Stimulated activated CD4-positive, alpha-beta T cell treated with anti-CD3 and anti-CD28 coated beads, Interleukin-1b, Interleukin-23, amount 100 ng/mL, for 48 hours (primary cell): Measurements from ENCODE around the gene UBE2F.

Experiments
- DNase-seq: peaks from one replicate; pipeline ENCODE4 v3.0.0-alpha.2; 2020

The UBE2F gene

DNA sequence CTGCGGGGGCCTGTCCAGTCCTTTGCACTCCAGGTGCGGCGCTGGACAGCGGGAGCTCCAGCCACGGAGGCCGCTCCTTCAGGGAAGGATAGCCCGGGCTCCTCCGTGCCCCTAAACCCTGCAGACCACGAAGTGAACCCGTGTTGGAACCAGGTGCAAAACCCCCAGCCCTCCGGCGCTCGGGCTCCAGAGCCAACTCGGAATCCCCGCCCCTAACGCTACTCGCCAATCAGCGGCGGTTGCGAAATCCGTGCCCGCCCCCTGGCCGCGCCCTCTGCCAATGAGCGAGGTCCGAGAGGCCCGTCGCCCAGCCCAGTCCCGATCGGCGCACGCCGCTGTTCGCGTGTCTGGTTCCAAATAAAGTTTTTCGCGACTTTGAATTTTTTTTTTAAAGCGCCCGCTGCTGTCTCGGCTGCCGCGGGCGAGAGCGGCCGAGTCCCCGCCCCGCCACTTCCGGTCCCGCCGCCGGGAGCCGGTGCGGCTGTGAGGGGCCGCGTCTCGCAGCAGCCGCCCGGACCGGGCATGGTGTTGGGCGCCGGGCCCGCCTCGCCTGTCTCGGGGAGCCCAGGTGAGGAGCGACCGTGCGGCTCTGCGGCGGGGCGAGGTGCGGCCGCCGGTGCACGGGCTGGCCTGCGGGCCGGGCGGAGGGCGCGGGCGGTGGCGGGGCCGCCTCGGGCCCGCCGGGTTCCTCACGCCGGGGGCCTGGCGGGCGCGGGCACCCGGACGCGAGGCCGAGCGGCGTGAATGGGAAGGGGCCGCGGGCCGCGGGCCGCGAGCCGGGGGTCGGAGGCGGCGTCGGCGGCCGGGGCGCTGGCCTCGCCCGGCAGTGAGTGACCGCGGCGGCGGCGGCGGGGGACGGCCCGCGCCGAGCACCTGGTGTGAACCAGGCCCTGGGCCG is at the start of gene UBE2F:
Gene UBE2F, plus strand, starts transcription at position 450 of the 898 bp plus-strand sequence. CDS start 6,094 bp downstream, outside the sequence.
- DNase-seq = peak; percentile 97

DNA sequence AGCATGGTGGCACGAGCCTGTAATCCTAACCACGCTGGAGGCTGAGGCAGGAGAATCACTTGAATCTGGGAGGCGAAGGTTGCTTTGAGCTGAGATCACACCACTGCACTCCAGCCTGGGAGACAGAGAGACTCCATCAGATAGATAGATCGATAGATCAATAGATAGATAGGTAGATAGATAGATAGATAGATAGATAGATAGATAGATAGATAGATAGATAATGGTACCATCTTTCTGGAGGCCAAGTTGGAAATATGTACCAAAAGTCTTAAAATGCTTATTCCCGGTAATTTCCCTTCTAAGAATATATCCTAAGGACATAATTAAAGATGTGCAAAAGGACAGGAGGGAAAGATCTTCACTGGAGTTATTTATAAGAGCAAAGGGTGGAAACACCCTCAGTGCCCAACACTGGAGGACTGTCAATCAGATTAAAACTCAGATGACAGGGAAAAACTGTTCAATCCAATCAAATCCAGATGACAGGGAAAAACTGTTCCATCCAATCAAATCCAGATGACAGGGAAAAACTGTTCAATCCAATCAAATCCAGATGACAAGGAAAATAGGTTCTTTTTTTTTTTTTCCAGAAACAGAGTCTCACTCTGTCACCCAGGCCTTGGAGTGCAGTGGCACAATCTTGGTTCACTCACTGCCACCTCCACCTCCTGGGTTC is 49.0 kb upstream of the UBE2F start:
- DNase-seq = no peak

DNA sequence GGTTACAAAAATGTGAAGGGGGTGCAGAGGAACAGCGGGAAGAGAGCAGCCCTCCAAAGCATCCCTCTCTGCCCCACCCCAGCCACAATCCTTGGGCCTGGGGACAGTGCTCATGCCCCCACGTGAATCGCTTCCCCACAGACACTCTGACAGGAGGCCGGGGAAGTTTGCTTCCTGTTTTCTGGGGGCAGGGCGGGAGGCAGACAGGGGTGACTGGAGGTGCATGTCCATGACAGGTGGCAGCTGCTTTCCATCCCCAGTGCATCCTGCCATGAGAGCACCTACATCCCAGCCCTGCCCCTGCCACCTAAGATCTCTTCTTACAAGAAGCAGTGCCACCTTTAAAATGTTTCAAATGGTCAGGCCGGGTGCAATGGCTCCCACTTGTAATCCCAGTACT is 47.2 kb upstream of the UBE2F start:
- DNase-seq = no peak

DNA sequence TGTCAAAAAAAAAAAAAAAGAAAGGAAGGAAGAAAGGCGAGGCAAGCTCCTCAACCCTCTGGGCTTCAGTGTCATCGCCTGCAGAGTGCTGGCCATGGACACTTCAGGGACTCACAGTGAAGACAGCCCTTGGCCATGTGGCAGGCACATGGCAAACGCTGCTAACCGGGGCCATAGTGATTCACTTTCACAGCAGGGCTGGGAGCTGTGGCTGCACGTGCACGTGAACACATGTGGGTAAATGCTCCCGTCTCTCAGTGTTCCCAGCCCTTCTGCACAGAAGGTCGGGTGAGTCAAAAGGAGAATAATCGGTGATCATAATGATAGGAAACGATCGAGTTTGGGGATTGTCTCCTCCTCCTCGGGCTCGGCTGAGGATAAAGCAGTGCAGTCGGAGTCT is 46.1 kb upstream of the UBE2F start:
- no peak for DNase-seq

DNA sequence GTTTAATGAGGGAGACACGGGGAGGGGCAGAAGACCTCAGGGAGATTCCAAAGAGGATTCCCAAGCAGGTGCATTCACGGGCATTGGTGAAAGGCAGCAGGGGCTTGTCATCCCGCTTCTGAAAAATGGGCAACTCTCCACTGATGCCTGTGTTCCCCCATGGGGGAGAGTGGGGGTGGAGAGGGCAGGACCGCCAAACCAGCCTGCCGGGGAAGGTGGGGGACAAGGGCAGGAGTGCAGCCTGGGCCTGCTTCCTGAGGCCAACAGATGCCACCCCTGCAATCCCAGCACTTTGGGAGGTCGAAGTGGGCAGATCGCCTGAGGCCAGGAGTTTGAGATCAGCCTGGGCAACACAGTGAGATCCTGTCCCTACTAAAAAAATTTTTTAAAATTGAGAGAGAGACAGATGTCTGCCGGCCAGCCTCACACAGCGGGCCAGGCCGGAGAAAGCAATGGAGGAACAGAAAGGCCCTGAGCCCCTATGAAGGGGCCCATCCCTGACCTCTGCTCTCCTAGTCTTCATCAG is 44.8 kb upstream of the UBE2F start:
- DNase-seq = no peak

DNA sequence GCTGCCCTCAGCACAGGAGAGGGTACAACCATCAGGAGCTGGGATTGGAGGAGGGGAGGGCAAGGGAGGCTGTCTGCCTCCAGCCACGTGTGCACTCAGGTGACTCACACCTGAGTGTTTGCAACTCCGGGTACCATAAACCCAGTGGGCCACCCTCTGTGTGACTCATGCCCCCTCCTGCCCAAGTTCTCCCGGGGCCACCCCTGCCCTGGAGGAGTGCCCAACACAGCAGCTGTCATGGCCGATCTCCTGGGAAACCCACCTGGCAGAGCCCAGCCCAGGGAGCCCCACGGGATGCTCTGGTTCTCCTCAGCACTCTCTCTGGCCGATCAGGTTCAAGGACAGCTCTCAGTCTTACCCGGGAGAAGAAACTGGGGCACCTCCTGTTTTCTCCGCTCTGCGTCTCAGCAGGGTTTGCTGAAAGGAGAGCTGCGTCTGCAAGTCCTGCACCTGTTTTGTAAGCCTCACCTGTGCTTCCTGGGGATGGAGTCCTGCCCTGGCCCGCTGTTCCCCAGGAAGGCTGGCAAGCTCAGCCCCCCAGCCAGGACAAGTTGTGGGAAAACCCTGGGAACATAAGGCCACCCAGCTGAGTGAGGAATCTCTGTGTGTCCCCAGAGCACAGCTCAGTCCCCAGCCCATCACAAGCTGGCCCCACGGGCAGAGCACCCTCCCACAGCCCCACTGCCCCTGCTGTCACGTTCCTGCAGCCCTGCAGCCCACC is 44.0 kb upstream of the UBE2F start:
- DNase-seq = peak; percentile 29

DNA sequence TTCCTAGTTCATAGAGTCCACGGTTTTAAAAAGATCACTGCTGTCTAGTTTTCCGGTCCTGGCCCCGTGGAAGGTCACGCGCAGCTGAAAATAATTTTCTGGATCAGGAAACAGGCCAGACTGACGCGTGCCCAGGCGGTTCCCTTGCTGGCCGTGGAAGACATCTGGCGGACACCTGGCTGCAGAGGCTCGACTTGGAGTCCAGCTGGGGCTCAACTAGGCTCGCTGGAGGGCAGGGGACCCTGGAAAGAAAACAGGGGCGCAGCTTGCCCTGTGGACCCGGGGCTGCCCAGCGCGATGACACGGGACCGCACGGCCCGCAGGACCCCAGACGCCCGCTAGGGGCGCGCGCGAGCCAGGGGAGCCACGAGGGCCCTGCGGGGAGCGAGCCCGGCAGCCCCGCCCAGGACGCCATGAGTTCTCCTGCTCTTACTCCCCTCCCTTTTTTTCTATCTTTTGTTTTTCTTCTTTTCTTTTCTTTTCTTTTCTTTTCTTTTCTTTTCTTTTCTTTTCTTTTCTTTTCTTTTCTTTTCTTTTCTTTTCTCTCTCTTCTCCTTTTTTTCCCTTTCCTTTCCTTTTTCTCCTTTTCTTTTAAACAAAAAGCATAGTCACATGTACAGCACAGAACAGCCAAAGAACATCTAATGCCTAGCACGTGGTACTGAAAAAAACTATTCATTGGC is 43.2 kb upstream of the UBE2F start:
- peak; percentile 77 for DNase-seq

DNA sequence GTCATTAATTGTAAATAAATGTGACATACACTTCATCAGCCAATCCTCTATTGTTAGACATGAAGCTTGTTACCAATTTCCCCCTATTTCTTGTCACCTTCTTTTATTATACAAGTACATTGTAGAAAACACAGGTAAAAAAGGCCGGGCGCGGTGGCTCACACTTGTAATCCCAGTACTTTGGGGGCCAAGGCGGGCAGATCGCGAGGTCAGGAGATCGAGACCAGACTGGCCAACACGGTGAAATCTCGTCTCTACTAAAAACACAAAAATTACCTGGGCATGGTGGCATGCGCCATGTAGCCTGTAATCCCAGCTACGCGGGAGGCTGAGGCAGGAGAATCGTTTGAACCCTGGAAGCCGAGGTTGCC is 42.7 kb upstream of the UBE2F start:
- no peak for DNase-seq

DNA sequence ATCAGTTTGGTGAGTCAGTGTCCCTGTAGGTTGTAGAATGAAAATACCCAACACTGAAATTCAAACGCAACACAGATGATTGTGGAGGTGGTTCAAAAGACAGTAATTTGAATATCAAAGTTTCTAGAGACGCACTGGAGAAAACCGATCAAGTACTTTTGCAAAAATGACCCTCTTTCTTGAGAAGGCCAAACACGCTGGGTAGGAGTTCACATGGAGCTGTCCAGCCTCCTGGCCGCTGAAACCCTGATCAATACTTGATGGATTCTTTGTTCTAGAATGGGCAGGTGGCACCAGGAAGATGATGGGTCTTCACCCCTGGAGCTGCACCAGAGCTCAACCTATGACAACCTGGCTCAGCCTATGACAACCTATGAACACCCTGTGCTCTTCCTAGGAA is 39.7 kb upstream of the UBE2F start:
- no peak for DNase-seq

DNA sequence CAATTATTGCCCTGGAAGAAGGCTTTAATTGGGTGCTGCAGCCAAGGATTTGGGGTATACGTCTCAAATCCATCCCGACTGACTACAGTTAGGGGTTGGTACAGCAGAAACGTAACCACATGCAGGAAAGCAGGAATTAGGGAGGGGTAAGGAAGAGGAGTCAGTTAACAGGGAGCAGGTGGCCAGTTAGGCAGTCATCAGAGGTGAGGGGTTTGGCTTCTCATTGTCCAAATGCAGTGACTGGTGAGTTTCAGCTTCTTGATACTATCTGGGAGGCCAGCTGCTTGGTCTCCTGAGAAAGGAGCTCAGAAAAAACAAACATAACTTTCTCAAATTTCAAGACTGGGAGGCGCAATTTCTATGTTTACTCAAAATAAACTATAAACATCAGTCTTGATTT is 38.8 kb upstream of the UBE2F start:
- DNase-seq = no peak

DNA sequence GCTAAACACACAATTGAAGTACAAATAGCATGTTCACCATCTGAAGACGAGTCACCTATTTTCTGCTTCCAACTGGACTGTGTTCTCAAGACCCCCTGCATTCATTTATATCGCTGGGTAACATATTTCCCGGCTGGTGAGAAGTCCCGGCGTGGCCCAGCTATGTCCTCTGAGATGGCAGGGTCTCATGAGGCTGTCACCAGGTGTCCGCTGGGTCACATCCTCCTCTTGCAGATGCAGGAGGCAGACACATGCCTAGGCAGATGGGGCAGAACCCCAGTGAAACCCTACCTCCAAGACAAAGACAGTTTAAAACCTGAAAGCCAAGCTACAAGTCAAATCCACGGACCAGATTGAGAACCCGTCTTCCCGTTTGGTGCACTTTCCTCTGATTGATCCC is 36.8 kb upstream of the UBE2F start:
- DNase-seq = no peak

GRCh38 chr2:237931205-237931721 is 35.6 kb upstream of the UBE2F start:
- no peak for DNase-seq

DNA sequence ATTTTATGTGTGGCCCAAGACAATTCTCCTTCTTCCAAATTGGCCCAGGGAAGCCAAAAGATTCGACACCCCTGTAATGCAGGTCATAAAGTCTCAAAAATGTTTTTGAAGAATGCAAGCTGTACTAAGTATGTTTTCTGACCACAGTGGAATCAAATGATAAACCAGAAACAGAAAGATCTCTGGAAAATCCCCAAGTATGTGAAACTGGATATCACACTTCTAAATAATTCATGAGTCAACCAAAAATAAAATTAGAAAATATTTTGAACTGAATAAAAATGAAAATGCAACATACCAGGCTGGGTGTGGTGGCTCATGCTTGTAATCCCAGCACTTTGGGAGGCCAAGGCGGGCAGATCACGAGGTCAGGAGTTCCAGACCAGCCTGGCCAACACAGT is 34.1 kb upstream of the UBE2F start:
- DNase-seq = no peak

GRCh38 chr2:237934186-237934585 is 32.6 kb upstream of the UBE2F start:
- DNase-seq = no peak

DNA sequence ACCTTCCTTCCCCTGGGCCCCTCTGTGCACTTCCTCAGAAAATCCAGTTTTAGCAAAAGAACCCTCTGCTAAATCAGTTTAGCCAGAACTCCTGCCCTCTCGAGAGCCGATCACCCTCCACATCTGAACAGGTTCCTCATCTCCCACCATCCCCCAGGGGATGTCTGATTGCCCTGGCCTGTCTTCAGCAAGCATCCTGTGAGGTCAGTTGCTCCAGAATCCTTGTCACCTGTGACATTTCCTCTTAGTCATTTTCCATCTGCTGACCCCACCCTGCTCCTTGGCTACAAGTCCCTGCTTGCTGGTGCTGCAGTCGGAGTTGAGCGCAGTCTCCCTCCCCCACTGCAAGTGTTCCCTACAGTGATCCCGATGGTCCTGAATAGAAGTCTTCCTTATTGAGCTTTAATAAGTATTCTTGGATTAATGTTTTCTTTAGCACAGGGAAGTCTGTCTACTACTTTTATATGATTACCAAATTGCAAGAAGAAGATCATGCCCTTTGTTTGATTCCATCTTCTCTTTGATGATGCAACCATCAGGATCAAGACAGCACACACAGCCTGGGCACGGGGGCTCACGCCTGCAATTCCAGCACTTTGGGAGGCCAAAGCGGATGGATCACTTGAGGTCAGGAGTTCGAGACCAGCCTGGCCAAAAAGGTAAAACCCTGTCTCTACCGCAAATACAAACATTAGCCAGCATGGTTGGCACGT is 30.9 kb upstream of the UBE2F start:
- no peak for DNase-seq

GRCh38 chr2:237939251-237939650 is 27.6 kb upstream of the UBE2F start:
- no peak for DNase-seq

GRCh38 chr2:237940828-237941227 is 26.0 kb upstream of the UBE2F start:
- DNase-seq = no peak

DNA sequence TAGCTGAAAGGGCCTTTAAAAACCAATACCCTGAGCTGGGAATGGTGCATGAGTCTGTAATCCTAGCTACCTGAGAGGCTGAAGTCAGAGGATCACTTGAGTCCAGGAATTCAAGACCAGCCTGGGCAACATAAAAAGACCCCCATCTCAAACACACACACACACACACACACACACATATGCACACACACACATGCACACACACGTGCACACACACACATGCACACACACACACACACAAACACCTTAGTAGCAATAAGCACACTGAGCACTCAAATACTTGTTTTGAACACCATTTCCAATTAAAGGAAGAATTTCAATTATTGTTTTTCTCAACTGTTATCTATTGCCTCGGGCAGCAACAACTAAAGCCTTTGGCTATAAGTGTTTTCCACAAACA is 25.6 kb upstream of the UBE2F start:
- DNase-seq = no peak

DNA sequence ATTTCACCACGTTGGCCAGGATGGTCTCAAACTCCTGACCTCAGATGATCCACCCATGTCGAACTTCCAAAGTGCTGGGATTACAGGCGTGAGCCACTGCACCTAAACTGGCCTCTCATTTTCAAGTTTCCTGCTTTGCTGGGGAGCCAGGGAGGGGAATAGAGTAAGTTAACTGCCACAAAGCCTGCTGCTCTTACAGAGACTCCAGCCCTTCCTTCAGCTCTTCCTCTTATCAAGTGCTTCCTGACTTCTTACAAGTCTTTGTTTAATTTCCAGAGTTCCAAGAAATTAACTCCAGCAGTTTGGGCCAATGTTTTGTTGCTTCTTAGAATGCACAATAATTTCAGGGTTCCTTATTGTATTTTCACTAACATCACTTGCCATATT is 24.3 kb upstream of the UBE2F start:
- DNase-seq = no peak

- no peak for DNase-seq
Observed at GRCh38 chr2:237943395-237944094, 23.3 kb upstream of the UBE2F start.

DNA sequence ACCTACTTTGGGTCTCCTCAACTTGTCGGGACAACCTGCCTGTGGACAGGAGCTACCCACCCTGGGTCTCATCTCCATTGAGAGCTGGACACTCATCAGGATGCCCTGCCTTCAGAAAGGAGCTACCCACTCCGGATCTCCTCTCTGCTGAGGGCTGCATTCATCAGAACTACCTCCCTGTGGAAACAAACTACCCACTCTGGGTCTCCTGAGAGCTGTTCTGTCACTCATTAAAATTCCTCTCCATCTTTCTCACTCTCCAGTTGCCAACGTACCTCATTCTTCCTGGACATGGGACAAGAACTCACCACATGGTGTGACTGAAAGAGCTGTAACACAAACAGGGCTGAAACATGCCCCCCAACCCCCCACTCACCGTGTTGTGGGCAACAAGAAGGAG is 22.5 kb upstream of the UBE2F start:
- DNase-seq = no peak
